Epithelial cell of proximal tubule (primary cell): ENCODE measurements around the gene PAPPA. TPM values are rescaled to one million over a fixed set of nuclear protein-coding genes. Genes with fewer than 3 reads are reported as not detected.

ENCODE experiments used
- DNase-seq: peaks from one replicate; pipeline ENCODE4 v3.0.0-alpha.2; 2011; ENCODE audit warnings: low read depth
- H3K4me3 ChIP-seq: 2 replicates; pipeline ENCODE4 v1.5.1; 2011; ENCODE audit warnings: low read depth, mild to moderate bottlenecking, low read length
- total RNA-seq: library from RNA; depleted of rRNA; stranded (reverse); fragments of >200 nt; gene quantifications from 2 replicates; pipeline ENCODE4 v1.2.3, GENCODE V29; 2015
- TF ChIP-seq, protein P1 (sequence below): conservative IDR thresholded peaks from 2 replicates; pipeline ENCODE4 v1.5.1; 2012; ENCODE audit warnings: low read depth, mild to moderate bottlenecking, low read length

PAPPA gene
- total RNA-seq, 1 donor from 2014 or later: 2.5 TPM

DNA sequence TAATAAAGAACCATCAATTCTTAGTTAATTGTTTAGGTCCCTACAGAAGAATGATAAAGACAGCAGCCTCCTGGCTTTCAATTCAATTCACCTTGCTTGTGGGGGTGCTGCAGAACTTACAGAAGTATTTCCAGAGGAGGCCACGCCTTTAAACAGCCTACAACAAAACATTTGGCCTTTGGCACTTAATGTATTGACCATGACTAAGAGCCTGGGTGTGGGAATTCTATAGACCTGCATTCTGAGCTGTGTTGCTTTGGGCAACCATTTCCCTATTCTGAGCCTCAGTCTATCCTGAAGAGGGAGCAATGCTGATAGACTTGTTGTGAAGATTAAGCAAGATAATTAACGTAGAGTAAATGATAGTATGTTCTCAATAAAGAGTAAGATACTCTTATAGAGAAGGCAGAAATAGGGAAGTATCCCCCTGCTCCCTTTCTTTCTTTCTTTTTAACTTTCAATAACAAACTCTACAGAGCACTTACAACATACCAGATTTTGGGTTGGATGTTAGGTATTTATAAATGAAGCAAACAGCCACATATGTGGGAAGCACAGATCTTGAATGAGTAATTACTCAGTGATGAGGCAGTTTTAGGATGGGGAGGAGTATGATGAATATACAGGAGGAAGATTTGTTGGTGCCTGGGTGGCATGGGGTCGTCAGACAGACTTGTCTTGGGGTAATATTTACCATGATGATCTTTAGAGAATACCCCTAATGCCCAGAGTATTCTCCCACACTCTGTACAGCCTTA is 28.4 kb downstream of the PAPPA start:
- H3K4me3 ChIP-seq: no peak overlapping the region
- TF ChIP-seq, protein P1, sequence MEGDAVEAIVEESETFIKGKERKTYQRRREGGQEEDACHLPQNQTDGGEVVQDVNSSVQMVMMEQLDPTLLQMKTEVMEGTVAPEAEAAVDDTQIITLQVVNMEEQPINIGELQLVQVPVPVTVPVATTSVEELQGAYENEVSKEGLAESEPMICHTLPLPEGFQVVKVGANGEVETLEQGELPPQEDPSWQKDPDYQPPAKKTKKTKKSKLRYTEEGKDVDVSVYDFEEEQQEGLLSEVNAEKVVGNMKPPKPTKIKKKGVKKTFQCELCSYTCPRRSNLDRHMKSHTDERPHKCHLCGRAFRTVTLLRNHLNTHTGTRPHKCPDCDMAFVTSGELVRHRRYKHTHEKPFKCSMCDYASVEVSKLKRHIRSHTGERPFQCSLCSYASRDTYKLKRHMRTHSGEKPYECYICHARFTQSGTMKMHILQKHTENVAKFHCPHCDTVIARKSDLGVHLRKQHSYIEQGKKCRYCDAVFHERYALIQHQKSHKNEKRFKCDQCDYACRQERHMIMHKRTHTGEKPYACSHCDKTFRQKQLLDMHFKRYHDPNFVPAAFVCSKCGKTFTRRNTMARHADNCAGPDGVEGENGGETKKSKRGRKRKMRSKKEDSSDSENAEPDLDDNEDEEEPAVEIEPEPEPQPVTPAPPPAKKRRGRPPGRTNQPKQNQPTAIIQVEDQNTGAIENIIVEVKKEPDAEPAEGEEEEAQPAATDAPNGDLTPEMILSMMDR: no peak
- no peak for DNase-seq

DNA sequence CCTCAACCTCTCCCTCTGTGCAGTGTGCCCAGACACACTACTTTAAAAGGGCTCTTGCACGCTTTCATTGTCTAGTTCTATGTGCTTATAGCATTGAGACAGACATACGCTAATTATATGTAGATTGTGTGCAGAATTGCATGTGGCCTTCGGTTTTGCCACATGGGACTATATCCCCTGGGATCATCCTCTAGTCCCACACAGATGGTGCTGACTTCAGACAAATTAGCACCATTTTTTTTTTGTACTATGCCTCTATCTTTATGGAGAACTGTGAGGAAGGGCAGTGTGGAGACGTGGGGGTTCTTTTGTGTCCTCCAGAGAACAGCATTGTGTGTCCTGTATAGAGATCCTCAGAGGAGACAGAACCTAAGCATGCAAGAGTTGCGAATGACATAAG is 29.3 kb downstream of the PAPPA start:
- TF ChIP-seq, protein P1: no peak
- DNase-seq: no peak
- no peak overlapping the region for H3K4me3 ChIP-seq

DNA sequence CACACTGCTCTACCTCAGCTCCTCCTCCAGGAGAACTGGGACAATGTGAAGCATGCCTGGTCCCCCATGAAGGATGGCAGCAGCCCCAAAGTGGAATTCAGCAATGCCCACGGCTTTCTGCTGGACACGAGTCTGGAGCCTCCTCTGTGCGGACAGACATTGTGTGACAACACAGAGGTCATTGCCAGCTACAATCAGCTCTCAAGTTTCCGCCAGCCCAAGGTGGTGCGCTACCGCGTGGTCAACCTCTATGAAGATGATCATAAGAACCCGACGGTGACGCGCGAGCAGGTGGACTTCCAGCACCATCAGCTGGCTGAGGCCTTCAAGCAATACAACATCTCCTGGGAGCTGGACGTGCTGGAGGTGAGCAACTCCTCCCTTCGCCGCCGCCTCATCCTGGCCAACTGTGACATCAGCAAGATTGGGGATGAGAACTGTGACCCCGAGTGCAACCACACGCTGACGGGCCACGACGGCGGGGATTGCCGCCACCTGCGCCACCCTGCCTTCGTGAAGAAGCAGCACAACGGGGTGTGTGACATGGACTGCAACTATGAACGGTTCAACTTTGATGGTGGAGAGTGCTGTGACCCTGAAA is 34.1 kb downstream of the PAPPA start:
- TF ChIP-seq, protein P1: no peak
- H3K4me3 ChIP-seq: no peak overlapping the region
- DNase-seq: no peak

DNA sequence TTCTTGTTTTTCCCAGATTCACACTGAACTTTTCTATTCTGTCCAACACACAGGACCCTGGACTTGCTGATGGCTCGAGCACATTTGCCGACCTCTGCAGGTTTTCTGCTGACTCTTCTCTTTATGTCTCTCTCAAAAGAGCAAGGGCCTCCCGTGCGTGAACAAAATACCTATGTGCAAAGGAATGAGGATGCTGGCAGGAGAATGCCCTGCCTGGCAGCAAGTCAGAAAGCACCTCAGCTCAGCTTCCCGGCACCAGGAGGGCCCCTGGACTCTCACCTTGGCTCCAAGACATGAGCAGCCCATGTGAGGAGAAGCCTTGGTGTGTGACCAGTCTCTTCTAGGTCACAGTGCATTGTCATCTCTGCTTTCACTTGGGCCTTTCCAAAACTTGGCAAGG is 36.1 kb downstream of the PAPPA start:
- H3K4me3 ChIP-seq: no peak overlapping the region
- peak; percentile 48 for DNase-seq
- TF ChIP-seq, protein P1: no peak

DNA sequence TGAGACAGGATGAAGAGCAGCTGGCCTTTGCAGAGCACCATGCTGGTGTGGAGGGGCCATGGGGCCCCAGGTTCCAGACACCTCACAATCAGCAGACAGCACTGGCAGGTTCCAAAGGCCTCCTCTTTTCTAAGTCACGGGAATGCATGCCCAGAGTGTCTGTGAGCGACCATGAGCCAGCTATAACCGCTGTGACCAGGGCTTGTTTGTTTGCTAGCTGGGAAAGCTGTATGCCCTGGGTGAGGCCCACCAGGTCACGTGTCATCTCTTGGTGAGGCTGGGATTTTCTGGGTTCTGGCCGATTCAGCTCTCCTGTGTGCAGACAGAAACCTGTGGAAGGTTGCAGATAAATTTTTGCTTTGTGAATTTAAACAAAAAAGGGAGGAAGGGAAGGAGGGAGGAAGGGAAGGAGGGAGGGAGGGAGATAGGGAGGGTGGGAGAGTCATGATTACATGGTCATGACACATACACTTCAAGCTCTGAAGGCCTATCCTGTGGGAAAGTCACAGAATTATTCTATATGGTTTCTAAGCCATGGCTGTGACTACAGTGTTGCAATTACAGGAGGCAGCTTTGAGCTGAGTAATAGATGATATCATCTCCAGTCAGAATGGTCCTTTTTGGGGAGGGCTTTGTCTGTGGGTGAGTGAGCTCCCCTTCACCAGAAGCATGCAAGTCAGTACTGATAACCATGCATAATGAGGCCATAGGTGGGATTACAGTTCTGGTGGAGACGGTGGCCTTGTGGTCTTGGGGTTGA is 37.2 kb downstream of the PAPPA start:
- no peak overlapping the region for H3K4me3 ChIP-seq
- TF ChIP-seq, protein P1: no peak
- peak; percentile 53 for DNase-seq

DNA sequence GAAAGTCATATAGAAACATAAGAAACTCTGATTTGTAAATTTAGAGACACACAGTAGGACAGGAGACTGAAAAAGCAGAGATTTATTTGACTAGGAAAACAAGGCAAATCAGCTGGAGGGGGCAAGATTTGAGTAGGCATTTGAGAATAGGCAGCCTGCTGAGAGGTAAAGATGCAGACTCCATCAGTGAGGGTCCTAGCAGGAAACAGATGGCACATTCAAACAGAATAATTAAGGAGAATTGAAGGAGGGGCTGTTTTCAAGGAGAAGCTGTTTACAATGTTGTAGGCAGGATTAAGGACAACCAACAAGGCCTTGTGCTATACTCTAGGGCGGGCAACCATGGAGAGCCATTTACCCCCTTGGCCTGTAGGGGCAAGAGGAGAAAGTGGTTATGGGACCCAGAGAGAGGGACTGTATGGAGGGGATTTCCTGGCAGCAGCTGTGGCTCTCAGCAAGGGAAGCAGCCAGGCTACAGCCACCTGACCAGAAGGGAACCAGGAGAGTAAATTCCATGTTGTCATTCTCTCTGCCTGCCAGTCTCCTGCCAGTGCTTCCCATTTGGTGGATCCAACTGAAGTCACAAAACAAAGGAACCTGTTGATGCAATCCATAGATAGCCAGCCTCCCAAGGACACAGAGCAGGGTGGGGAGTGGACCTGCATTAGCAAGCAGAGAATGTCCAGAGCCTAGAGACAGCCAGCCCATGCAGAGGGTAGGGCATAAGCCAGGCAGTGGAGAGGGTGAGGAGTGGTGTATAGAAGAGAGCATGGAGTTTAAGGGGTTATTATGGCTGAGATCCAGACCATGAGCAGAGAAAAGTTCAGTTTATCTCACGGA is 38.2 kb downstream of the PAPPA start:
- TF ChIP-seq, protein P1: no peak
- no peak for DNase-seq
- no peak overlapping the region for H3K4me3 ChIP-seq
